Neural crest cell (in vitro differentiated cells): Measurements from ENCODE around the gene ERC1. TPM values are rescaled to one million over a fixed set of nuclear protein-coding genes. Genes with fewer than 3 reads are reported as not detected.
"Not testable (repeated sequence)": the region's sequence is repeated elsewhere in the genome, so short reads cannot be mapped to it uniquely, and the experiment has no call there.

Experiments
- DNase-seq: peaks from one replicate; pipeline ENCODE4 v3.0.0; 2021; ENCODE audit warnings: low read depth, mixed read lengths, low spot score
- H3K27ac Mint-ChIP-seq: one replicate; pipeline ENCODE4 v1.8.0; 2021; ENCODE audit warnings: mild to moderate bottlenecking, mixed read lengths; ENCODE audit not compliant: unreplicated experiment
- H3K27me3 Mint-ChIP-seq: 2 replicates; pipeline ENCODE4 v1.8.0; 2021; ENCODE audit warnings: low read depth, mild to moderate bottlenecking, mixed read lengths
- H3K36me3 Mint-ChIP-seq: 2 replicates; pipeline ENCODE4 v1.8.0; 2021; ENCODE audit warnings: low read depth, mild to moderate bottlenecking, mixed read lengths
- H3K4me1 Mint-ChIP-seq: 2 replicates; pipeline ENCODE4 v1.8.0; 2021; ENCODE audit warnings: mixed read lengths
- H3K4me3 Mint-ChIP-seq: one replicate; pipeline ENCODE4 v1.8.0; 2021; ENCODE audit warnings: mild to moderate bottlenecking, mixed read lengths
- H3K9me3 Mint-ChIP-seq: 2 replicates; pipeline ENCODE4 v1.8.0; 2021; ENCODE audit warnings: mixed read lengths
- total RNA-seq: library from RNA; stranded (reverse); gene quantifications from 2 replicates; pipeline ENCODE4 v1.2.1, GENCODE V29; 2021
- TF ChIP-seq, protein P1 (sequence below): fragments of 200-600 bp; sonication (generic); conservative IDR thresholded peaks from 2 replicates; pipeline ENCODE4 v1.5.0; 2021; ENCODE audit warnings: antibody characterized with exemption, mild to moderate bottlenecking

Gene ERC1
- total RNA-seq, 1 donor from 2014 or later = 38.9 TPM

DNA sequence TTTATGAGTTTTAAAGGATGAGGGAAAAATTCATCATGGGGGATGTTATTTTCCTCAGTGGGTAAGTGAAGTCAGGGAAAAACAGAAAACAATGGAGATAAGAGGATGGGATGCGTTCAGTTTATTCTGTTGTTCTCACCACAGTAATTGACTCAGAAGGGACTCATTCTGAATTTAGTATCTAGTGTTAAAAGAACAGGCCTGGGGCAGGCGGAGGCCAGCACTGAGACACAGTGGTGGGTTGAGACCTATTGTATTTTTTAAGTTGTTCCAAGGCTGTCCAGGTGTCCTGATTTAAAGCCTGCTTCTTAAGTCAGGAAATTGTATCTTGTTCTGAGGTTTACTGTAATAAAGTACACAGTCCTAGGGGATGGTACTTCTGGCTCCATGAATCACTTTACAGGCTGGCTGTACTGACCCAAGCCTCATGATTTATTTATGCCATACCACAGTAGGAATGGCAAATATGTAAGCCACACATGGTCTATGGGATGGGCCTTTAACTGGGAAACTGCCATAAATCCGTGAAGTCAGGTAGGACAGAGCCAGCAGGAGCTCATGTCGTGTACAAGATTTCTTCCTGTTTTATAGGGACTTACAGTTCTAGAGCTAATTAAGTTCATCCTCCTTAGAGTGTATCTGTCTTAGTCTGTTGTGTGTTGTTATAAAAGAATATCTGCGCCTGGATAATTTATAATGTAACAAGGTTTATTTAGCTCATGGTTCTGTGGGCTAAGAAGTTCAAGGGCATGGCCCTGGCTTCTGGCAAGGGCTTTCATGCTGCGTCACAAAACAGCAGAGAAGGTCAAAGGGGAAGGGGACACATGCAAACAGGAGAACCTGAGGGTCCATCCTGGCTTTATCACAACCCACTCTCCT, 359.3 kb downstream of the ERC1 start:
- no peaks in the 10 kb centered on the region for H3K27me3 Mint-ChIP-seq
- TF ChIP-seq, protein P1, sequence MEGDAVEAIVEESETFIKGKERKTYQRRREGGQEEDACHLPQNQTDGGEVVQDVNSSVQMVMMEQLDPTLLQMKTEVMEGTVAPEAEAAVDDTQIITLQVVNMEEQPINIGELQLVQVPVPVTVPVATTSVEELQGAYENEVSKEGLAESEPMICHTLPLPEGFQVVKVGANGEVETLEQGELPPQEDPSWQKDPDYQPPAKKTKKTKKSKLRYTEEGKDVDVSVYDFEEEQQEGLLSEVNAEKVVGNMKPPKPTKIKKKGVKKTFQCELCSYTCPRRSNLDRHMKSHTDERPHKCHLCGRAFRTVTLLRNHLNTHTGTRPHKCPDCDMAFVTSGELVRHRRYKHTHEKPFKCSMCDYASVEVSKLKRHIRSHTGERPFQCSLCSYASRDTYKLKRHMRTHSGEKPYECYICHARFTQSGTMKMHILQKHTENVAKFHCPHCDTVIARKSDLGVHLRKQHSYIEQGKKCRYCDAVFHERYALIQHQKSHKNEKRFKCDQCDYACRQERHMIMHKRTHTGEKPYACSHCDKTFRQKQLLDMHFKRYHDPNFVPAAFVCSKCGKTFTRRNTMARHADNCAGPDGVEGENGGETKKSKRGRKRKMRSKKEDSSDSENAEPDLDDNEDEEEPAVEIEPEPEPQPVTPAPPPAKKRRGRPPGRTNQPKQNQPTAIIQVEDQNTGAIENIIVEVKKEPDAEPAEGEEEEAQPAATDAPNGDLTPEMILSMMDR = no peak
- peaks cover 4% of the 10 kb centered on the region for H3K9me3 Mint-ChIP-seq
- H3K4me1 Mint-ChIP-seq = peaks cover 36% of the 10 kb centered on the region
- no peak overlapping the region for H3K27ac Mint-ChIP-seq
- peaks cover 8% of the 10 kb centered on the region for H3K36me3 Mint-ChIP-seq
- no peak overlapping the region for H3K4me3 Mint-ChIP-seq
- no peak for DNase-seq

DNA sequence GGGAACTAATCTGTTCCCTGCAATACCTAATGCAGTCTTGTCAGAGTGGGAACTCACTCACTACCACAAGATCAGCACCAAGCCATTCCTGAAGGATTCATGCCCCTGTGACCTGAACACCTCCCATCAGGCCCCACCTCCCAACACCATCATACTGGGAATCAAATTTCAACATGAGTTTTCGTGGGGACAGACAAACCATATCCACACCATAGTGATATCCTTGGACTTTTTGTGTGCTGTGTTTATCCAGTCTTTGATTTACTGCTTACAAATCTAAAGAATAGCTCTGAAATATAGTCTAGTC, 359.9 kb downstream of the ERC1 start:
- peaks cover 36% of the 10 kb centered on the region for H3K4me1 Mint-ChIP-seq
- no peaks in the 10 kb centered on the region for H3K27me3 Mint-ChIP-seq
- no peak overlapping the region for H3K4me3 Mint-ChIP-seq
- TF ChIP-seq, protein P1 = no peak
- no peak for DNase-seq
- H3K9me3 Mint-ChIP-seq = peaks cover 4% of the 10 kb centered on the region
- H3K27ac Mint-ChIP-seq = no peak overlapping the region
- peaks cover 5% of the 10 kb centered on the region for H3K36me3 Mint-ChIP-seq

DNA sequence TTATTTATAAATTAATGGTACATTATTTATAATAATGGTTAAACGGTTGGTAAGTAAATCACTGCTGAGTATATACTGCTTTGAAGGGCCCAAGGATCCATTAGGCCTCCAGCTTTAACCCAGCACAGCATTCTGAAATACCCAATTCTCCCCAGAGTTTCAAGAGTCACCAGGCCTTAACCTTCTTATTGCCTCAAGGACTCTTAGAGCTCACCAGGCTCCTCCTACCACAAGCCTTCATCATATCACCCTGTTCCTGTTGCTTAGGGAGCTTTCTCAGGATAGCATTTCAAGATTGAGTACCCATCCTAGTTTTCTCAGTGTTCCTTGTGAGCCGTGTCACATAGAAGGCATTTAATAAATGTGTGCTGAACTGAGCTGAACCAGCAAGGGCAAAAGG, 360.9 kb downstream of the ERC1 start:
- Mint-ChIP-seq H3K27me3 (no peaks in the 10 kb centered on the region), H3K27ac (no peak overlapping the region), H3K36me3 (peaks cover 4% of the 10 kb centered on the region), H3K9me3 (peaks cover 4% of the 10 kb centered on the region), H3K4me3 (no peak overlapping the region), H3K4me1 (peaks cover 41% of the 10 kb centered on the region)
- DNase-seq = no peak
- TF ChIP-seq, protein P1 = no peak

DNA sequence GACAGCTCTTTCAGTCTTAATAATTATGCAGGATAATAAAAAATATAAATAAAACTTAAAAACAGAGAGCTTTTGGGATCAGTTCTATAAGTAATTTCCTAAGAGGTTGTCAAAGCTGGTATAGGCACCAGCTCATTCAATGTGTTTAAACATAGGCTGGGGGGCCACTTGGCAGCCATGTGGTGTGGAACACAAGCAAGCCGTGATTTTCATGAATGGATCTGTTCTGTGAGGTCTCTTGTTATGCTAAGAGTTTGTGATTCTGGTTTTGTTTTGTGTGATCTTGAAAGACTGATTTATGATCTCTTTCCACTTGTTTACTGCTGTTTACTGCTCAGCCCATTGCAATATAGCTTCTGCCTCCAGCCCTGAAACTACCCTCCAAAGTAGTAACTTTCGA, 362.4 kb downstream of the ERC1 start:
- no peak overlapping the region for H3K27ac Mint-ChIP-seq
- no peak for DNase-seq
- H3K4me3 Mint-ChIP-seq = no peak overlapping the region
- no peaks in the 10 kb centered on the region for H3K27me3 Mint-ChIP-seq
- H3K36me3 Mint-ChIP-seq = peaks cover 4% of the 10 kb centered on the region
- TF ChIP-seq, protein P1 = no peak
- H3K9me3 Mint-ChIP-seq = peaks cover 4% of the 10 kb centered on the region
- H3K4me1 Mint-ChIP-seq = peaks cover 50% of the 10 kb centered on the region

DNA sequence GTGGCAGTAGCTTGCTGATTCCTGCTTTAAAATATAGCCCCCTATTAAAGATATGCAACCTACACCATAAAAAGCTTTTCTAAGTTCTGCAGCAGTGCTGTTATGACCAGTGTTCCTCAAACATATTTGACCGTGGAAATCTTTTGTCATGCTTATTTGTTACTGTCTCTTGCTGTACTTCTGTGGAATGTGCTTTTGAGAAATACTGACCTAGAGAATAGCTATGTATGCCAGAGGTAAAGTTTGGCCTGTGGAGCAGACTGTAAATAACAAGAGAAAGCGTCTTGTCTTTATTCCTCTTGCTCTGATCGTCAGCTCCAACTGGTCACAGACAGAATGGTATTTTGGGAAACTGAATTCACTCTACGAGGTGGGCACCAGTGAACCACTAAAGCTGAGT, 364.4 kb downstream of the ERC1 start:
- peaks cover 36% of the 10 kb centered on the region for H3K4me1 Mint-ChIP-seq
- DNase-seq = no peak
- H3K27me3 Mint-ChIP-seq = no peaks in the 10 kb centered on the region
- no peaks in the 10 kb centered on the region for H3K9me3 Mint-ChIP-seq
- H3K4me3 Mint-ChIP-seq = no peak overlapping the region
- H3K27ac Mint-ChIP-seq = no peak overlapping the region
- TF ChIP-seq, protein P1 = no peak
- no peaks in the 10 kb centered on the region for H3K36me3 Mint-ChIP-seq

DNA sequence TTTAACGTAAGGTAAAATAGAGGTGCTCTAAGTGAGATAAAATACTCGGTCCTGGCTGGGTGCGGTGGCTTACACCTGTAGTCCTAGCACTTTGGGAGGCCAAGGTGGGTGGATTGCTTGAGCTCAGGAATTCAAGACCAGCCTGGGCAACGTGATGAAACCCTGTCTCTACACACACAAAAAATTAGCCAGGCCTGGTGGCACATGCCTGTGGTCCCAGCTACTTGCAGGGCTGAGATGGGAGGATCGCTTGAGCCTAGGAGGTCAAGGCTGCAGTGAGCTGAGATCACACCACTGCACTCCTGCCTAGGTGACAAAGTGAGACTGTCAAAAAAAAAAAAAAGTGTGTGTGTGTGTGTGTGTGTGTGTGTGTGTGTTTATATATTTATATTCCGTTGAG, 364.8 kb downstream of the ERC1 start:
- H3K9me3 Mint-ChIP-seq, H3K27ac Mint-ChIP-seq: not testable (repeated sequence)

More for the DNA sequence above, 364.8 kb downstream of the ERC1 start:
- H3K36me3 Mint-ChIP-seq, H3K4me3 Mint-ChIP-seq, DNase-seq, H3K27me3 Mint-ChIP-seq: not testable (repeated sequence)
- peaks cover 32% of the 10 kb centered on the region for H3K4me1 Mint-ChIP-seq
